Measurements from ENCODE around the gene ADCYAP1R1. TPM values are rescaled to one million over a fixed set of nuclear protein-coding genes. Genes with fewer than 3 reads are reported as not detected.

ADCYAP1R1 gene
- total and polyA plus RNA-seq, 11 donors, result 0.42 to 7.7 (median 1.6) TPM

- H3K27me3 ChIP-seq, result peaks cover 0 to 15% (median 0%) of the 10 kb centered on the region in 9 donors
- intact Hi-C loops (cut with DNase I), result no loop called here
- no peak for ATAC-seq
- TF ChIP-seq CTCF (IDR thresholded peaks at IDR 0.05), result no peak
- no peak for TF ChIP-seq POLR2A (IDR thresholded peaks at IDR 0.05)
- H3K27ac ChIP-seq, result no peak overlapping the region
- no peak overlapping the region for H3K4me3 ChIP-seq
- WGBS, 4 donors, result 78 to 93% (median 89%) methylated on average over 2 to 5 of the region's 5 CpGs
- H3K4me1 ChIP-seq, result no peaks in the 10 kb centered on the region
- DNase-seq, result peak in 1 of 5 donors; percentile 27
- no peaks in the 10 kb centered on the region for H3K36me3 ChIP-seq
- H3K9me3 ChIP-seq, result no peaks in the 10 kb centered on the region
These were observed 46.7 kb downstream of the ADCYAP1R1 start for GRCh38 chr7:31098642-31099360.

GRCh38 chr7:31099451-31100444 lies 47.6 kb downstream of the ADCYAP1R1 start:
- no peaks in the 10 kb centered on the region for H3K9me3 ChIP-seq
- ATAC-seq (no peak), DNase-seq (peak in 1 of 5 donors; percentile 51)
- intact Hi-C loops (cut with DNase I), result no loop called here
- H3K27me3 ChIP-seq, result peaks cover 0 to 15% (median 0%) of the 10 kb centered on the region in 9 donors
- H3K4me3 ChIP-seq, result no peak overlapping the region
- TF ChIP-seq CTCF (IDR thresholded peaks at IDR 0.05), result no peak
- no peak for TF ChIP-seq POLR2A (IDR thresholded peaks at IDR 0.05)
- H3K36me3 ChIP-seq, result no peaks in the 10 kb centered on the region
- H3K4me1 ChIP-seq, result no peaks in the 10 kb centered on the region
- 78 to 82% (median 81%) methylated on average over 15 to 20 of the region's 20 CpGs for WGBS, 4 donors
- H3K27ac ChIP-seq, result no peak overlapping the region

- ATAC-seq (no peak), DNase-seq (no peak)
- Histone ChIP-seq H3K9me3 (no peaks in the 10 kb centered on the region), H3K4me1 (no peaks in the 10 kb centered on the region), H3K27ac (no peak overlapping the region), H3K27me3 (peaks cover 0 to 15% (median 0%) of the 10 kb centered on the region in 9 donors), H3K36me3 (no peaks in the 10 kb centered on the region), H3K4me3 (no peak overlapping the region)
- WGBS, 4 donors, result 72 to 79% (median 74%) methylated on average over 2 of the region's 2 CpGs
- intact Hi-C loops (cut with DNase I), result no loop called here
- TF ChIP-seq POLR2A (IDR thresholded peaks at IDR 0.05), result no peak
- TF ChIP-seq CTCF (IDR thresholded peaks at IDR 0.05), result no peak
These were observed 48.3 kb downstream of the ADCYAP1R1 start for GRCh38 chr7:31100445-31100844.

- H3K4me3 ChIP-seq, result no peak overlapping the region
- ATAC-seq (no peak), DNase-seq (no peak)
- no peaks in the 10 kb centered on the region for H3K36me3 ChIP-seq
- intact Hi-C loops (cut with DNase I), result no loop called here
- no peak for TF ChIP-seq CTCF (IDR thresholded peaks at IDR 0.05)
- no peak for TF ChIP-seq POLR2A (IDR thresholded peaks at IDR 0.05)
- H3K9me3 ChIP-seq, result no peaks in the 10 kb centered on the region
- H3K4me1 ChIP-seq, result no peaks in the 10 kb centered on the region
- H3K27ac ChIP-seq, result no peak overlapping the region
- H3K27me3 ChIP-seq, result peaks cover 0 to 15% (median 0%) of the 10 kb centered on the region in 9 donors
- 69 to 86% (median 84%) methylated on average over 3 of the region's 3 CpGs for WGBS, 4 donors
These were observed 48.8 kb downstream of the ADCYAP1R1 start for GRCh38 chr7:31100871-31101270.
